ENCODE results near the gene MZF1.

The MZF1 gene

DNA sequence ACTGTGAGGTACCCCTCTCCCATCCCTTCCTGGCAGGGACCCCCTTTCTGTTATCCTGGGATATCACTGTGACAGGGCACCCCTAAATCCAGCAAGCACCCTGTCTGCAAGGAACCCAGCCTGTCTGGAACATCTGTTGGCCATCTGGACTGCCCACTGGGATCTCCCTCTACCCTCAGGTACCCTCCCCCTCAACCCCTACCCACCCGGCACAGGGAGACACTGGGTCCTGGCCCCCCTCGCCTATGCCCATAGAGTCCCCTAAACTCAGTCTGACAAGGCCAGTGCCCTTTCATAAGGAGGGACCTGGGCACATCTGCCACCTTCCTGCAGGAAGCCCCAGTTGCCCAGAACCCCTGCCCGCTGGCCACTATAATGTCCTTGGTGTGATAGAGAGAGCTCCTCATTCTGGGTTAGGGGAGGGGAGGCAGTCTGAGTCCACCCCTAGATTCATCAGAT lies 58.5 kb downstream of the MZF1 start:
- Mint-ChIP-seq H3K36me3 (ENCODE audit: insufficient read depth) (peaks cover 14% of the 10 kb centered on the region), H3K4me1 (peaks cover 47% of the 10 kb centered on the region), H3K27ac (ENCODE audit: low read depth) (peak overlapping the region; percentile 81), H3K4me3 (peak overlapping the region; percentile 75), H3K9me3 (no peaks in the 10 kb centered on the region), H3K27me3 (no peaks in the 10 kb centered on the region)
- DNase-seq (ENCODE audit: low spot score in 2 of 2) (no peak), ATAC-seq (replicated peaks; ENCODE audit: extremely low read depth, poor library complexity, severe bottlenecking) (no peak)

DNA sequence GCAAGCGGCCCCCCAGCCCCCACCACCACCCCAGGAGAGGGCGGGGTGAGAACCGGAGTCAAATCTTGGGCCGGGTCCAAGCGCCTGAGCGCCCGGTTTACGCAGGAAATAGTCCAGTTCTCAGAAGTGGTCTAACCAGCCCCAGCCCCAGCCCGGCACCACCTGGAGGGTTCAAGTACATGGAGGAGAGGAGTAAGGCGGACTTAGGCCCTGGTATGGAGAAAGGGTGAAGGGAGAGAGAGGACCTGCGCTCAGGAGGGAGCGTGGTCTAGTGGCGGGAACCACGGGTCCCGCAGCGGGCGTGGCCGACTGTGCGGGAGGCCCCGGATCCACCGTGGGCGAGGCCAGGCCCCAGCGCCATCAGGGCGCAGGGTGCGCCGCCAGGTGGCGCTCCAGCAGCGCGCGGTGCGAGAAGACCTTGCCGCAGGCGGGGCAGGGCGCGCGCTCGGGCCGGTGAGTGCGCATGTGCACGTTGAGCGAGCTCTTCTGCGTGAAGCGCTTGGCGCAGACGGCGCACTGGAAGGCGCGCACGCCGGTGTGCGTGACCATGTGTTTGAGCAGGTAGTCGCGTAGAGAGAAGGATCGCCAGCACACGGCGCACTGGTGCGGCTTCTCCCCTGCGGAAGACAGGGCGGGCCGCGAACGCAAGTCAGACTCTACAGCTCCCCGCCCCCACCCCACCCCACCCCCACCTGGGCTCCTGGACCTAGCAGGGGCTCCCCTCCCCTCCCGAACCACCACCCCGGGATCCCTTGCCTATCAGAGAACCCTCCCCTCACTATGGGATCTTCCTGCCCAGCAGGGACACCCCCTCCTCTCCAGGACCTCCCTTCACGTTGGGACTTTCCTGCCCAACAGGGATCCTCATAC lies 59.2 kb downstream of the MZF1 start:
- peak overlapping the region; percentile 81 for H3K27ac Mint-ChIP-seq (ENCODE audit: low read depth)
- peak; percentile 85 to 86 for DNase-seq (ENCODE audit: low spot score in 2 of 2)
- H3K4me1 Mint-ChIP-seq, result peaks cover 40% of the 10 kb centered on the region
- peaks cover 9% of the 10 kb centered on the region for H3K36me3 Mint-ChIP-seq (ENCODE audit: insufficient read depth)
- peak; percentile 91 for ATAC-seq (replicated peaks; ENCODE audit: extremely low read depth, poor library complexity, severe bottlenecking)
- no peaks in the 10 kb centered on the region for H3K27me3 Mint-ChIP-seq
- peak overlapping the region; percentile 75 for H3K4me3 Mint-ChIP-seq
- H3K9me3 Mint-ChIP-seq, result no peaks in the 10 kb centered on the region

DNA sequence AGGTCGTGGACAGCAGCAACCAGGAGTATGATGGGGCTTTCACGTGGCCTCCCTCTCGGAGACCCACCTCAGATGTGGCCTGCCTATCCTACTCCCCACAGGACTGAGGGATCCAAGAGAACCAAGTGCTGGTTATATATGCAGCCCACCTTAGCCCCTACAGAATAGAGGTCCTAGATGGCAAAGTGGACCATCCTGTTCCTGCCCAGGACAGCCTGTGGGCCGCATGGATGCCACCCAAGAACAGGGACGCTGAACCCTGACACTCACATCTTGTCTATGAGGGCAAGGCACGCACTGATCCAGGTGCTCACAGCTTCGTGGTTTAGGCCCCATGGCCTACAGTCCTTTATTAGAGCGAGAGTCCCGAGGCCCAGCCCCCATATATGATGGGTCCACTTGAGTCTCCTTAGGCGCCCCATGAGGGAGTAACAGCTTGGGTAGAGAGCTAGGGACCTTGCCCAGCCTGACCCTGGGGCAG lies 59.9 kb downstream of the MZF1 start:
- Mint-ChIP-seq H3K4me1 (peaks cover 33% of the 10 kb centered on the region), H3K4me3 (peak overlapping the region; percentile 75), H3K9me3 (no peaks in the 10 kb centered on the region), H3K27me3 (no peaks in the 10 kb centered on the region), H3K36me3 (ENCODE audit: insufficient read depth) (peaks cover 9% of the 10 kb centered on the region), H3K27ac (ENCODE audit: low read depth) (no peak overlapping the region)
- no peak for DNase-seq (ENCODE audit: low spot score in 2 of 2)
- no peak for ATAC-seq (replicated peaks; ENCODE audit: extremely low read depth, poor library complexity, severe bottlenecking)
